HG03095 (cell line): ENCODE results near the gene LCN10.
A peak's percentile ranks its signal among the peaks of the same experiment; 100 is the strongest.
"Not testable (repeated sequence)": the region's sequence is repeated elsewhere in the genome, so short reads cannot be mapped to it uniquely, and the experiment has no call there.

Source experiments
- ATAC-seq: cut with Tn5 transposase; IDR thresholded peaks from one replicate; pipeline ENCODE4 v1.9.1; 2021; ENCODE audit warnings: moderate library complexity; ENCODE audit not compliant: unreplicated experiment

LCN10 gene

GRCh38 chr9:136704741-136705140, 38.0 kb downstream of the LCN10 start:
- not testable (repeated sequence) for ATAC-seq

- ATAC-seq = no peak
These were observed 39.4 kb downstream of the LCN10 start for GRCh38 chr9:136703276-136703860.

- ATAC-seq = peak; percentile 9
These were observed 41.1 kb downstream of the LCN10 start for GRCh38 chr9:136701668-136702053.

- peak; percentile 57 for ATAC-seq
These were observed 41.6 kb downstream of the LCN10 start for GRCh38 chr9:136700959-136701667.

- no peak for ATAC-seq
These were observed 42.4 kb downstream of the LCN10 start for GRCh38 chr9:136700304-136700703.

GRCh38 chr9:136698635-136699246, 44.0 kb downstream of the LCN10 start:
- no peak for ATAC-seq

GRCh38 chr9:136697821-136698526, 44.8 kb downstream of the LCN10 start:
- no peak for ATAC-seq

GRCh38 chr9:136697146-136697820, 45.5 kb downstream of the LCN10 start:
- ATAC-seq = no peak

GRCh38 chr9:136696502-136696901, 46.2 kb downstream of the LCN10 start:
- ATAC-seq = no peak

- no peak for ATAC-seq
These were observed 46.8 kb downstream of the LCN10 start for GRCh38 chr9:136695955-136696354.

GRCh38 chr9:136695435-136695895, 47.3 kb downstream of the LCN10 start:
- ATAC-seq = no peak

- ATAC-seq = no peak
These were observed 47.9 kb downstream of the LCN10 start for GRCh38 chr9:136694872-136695247.

GRCh38 chr9:136694163-136694871, 48.4 kb downstream of the LCN10 start:
- no peak for ATAC-seq

- no peak for ATAC-seq
These were observed 49.1 kb downstream of the LCN10 start for GRCh38 chr9:136693490-136694162.

GRCh38 chr9:136693135-136693489, 49.6 kb downstream of the LCN10 start:
- ATAC-seq = no peak

GRCh38 chr9:136692185-136693134, 50.3 kb downstream of the LCN10 start:
- no peak for ATAC-seq

GRCh38 chr9:136691316-136692184, 51.2 kb downstream of the LCN10 start:
- ATAC-seq = no peak

GRCh38 chr9:136690806-136691261, 51.9 kb downstream of the LCN10 start:
- no peak for ATAC-seq
